Panc1 (cell line): ENCODE measurements around the gene RPP38. TPM values are rescaled to one million over a fixed set of nuclear protein-coding genes. Genes with fewer than 3 reads are reported as not detected.

Source experiments
- ATAC-seq: fragments of 200-7000 bp; cut with Tn5 transposase; 2 replicates; pipeline ENCODE4 v1.9.1; 2020; ENCODE audit warnings: mild to moderate bottlenecking, moderate library complexity
- BruUV-seq: library from RNA; stranded (reverse); fragments of 400-500 nt; replicated peaks from 2 replicates; lab custom pipeline; 2021; lab: Mats Ljungman, UMichigan
- CTCF ChIA-PET: fragments of 300-600 bp; sonication (Branson Sonifier 250); formaldehyde crosslinking; loops from one replicate; lab custom pipeline; 2022; ENCODE audit warnings: antibody characterized with exemption; lab: Charles Lee
- POLR2A ChIA-PET: fragments of 300-600 bp; sonication (Branson Sonifier 250); formaldehyde crosslinking; loops from one replicate; lab custom pipeline; 2022; ENCODE audit warnings: antibody characterized with exemption; lab: Charles Lee
- DNase-seq: peaks from one replicate; pipeline ENCODE4 v3.0.0-alpha.2; 2010; ENCODE audit warnings: low read depth, low spot score
- H3K27ac ChIP-seq: 2 replicates; pipeline ENCODE4 v1.5.1; 2011; ENCODE audit warnings: mild to moderate bottlenecking, low read length, inconsistent platforms
- H3K27me3 ChIP-seq: fragments of 200-500 bp; sonication (Bioruptor generic); 2 replicates; pipeline ENCODE4 v1.6.0; 2014; ENCODE audit warnings: low read length, inconsistent platforms; ENCODE audit not compliant: control insufficient read depth, insufficient read depth
- H3K36me3 ChIP-seq: fragments of 200-500 bp; sonication (Bioruptor generic); 2 replicates; pipeline ENCODE4 v1.5.1; 2014; ENCODE audit warnings: inconsistent platforms, mild to moderate bottlenecking, low read length, moderate library complexity; ENCODE audit not compliant: control insufficient read depth, insufficient read depth
- H3K4me1 ChIP-seq: 2 replicates; pipeline ENCODE4 v1.5.1; 2011; ENCODE audit warnings: inconsistent platforms, mild to moderate bottlenecking, low read length, moderate library complexity; ENCODE audit not compliant: control insufficient read depth, insufficient read depth
- H3K4me3 ChIP-seq, 2 experiments: 2 replicates each; pipeline ENCODE4 v1.5.1; 2011 to 2012; ENCODE audit warnings: low read depth in 2 of 2, low read length in 2 of 2, mild to moderate bottlenecking in 2 of 2, inconsistent platforms in 1 of 2, moderate library complexity in 1 of 2
- H3K9me3 ChIP-seq: fragments of 200-500 bp; sonication (Bioruptor generic); 2 replicates; pipeline ENCODE4 v1.5.1; 2014; ENCODE audit warnings: low read depth, mild to moderate bottlenecking, inconsistent platforms, low read length, moderate library complexity; ENCODE audit not compliant: control insufficient read depth, insufficient read depth
- POLR2AphosphoS5 ChIP-seq: IDR thresholded peaks from 2 replicates; pipeline ENCODE4 v1.6.1; 2012; ENCODE audit warnings: mild to moderate bottlenecking, low read depth, low read length, moderate library complexity
- REST ChIP-seq, 2 experiments: IDR thresholded peaks; 2 replicates each; pipeline ENCODE4 v1.6.1; 2011 to 2012; ENCODE audit warnings: low read depth in 2 of 2, control low read depth in 1 of 2, low read length in 1 of 2, mild to moderate bottlenecking in 1 of 2, moderate library complexity in 1 of 2; ENCODE audit not compliant: insufficient read depth in 1 of 2
- SIN3A ChIP-seq: IDR thresholded peaks from 2 replicates; pipeline ENCODE4 v1.6.1; 2012; ENCODE audit warnings: low read depth, mild to moderate bottlenecking, low read length, moderate library complexity, borderline replicate concordance; ENCODE audit not compliant: insufficient read depth
- TCF7L2 ChIP-seq: IDR thresholded peaks from 2 replicates; pipeline ENCODE4 v1.6.1; 2011; ENCODE audit warnings: mild to moderate bottlenecking, low read depth, low read length, inconsistent platforms
- in situ Hi-C: cut with HindIII; loops from 2 replicates; pipeline ENCODE4 v1.10.0; 2016; ENCODE audit warnings: low sequenced_read_pairs, low pct_unique_long_range_greater_than_20kb
- intact Hi-C: fragments of 100-400 bp; cut with micrococcal nuclease; formaldehyde crosslinking; loops from one replicate; pipeline ENCODE4 v1.10.0; 2022; ENCODE audit not compliant: unreplicated experiment
- total RNA-seq: library from RNA; stranded (reverse); gene quantifications from one replicate; pipeline ENCODE4 v1.2.1, GENCODE V29; 2021; ENCODE audit not compliant: unreplicated experiment
- TF ChIP-seq, protein P1 (sequence below): fragments of 450-650 bp; IDR thresholded peaks from 2 replicates; pipeline ENCODE4 v1.5.1; 2017; ENCODE audit warnings: mild to moderate bottlenecking

RPP38 gene
- total RNA-seq, 1 experiment from 2014 or later, result 19.9 TPM

DNA sequence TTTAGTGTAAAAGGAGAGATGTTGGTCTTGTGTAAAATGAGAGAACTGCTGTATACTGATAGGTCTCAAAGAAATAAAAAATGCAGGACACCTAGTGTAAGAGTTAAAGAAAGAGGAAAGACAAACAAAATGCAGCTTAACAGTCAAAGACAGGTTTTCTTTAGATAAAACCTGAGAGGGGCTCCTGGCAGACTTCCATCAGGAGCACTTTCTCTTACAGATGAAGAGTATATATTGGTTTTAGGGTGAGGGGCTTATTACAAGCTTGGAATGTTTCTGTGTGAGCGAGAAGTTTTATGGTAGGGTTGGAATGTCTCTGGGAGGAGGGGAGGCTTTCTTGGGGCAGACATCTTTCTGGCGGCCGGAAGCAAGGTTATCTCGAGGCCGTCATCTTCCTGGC lies 24.8 kb upstream of the RPP38 start:
- no TSS peak for BruUV-seq
- intact Hi-C loops (no loop called here), in situ Hi-C loops (no loop called here)
- TF ChIP-seq REST (IDR thresholded peaks at IDR 0.05; ENCODE audit: insufficient read depth in 1 of 2, low read depth in 2 of 2, low read length in 1 of 2) (no peak), SIN3A (no peak), TCF7L2 (no peak), POLR2AphosphoS5 (no peak)
- TF ChIP-seq, protein P1, sequence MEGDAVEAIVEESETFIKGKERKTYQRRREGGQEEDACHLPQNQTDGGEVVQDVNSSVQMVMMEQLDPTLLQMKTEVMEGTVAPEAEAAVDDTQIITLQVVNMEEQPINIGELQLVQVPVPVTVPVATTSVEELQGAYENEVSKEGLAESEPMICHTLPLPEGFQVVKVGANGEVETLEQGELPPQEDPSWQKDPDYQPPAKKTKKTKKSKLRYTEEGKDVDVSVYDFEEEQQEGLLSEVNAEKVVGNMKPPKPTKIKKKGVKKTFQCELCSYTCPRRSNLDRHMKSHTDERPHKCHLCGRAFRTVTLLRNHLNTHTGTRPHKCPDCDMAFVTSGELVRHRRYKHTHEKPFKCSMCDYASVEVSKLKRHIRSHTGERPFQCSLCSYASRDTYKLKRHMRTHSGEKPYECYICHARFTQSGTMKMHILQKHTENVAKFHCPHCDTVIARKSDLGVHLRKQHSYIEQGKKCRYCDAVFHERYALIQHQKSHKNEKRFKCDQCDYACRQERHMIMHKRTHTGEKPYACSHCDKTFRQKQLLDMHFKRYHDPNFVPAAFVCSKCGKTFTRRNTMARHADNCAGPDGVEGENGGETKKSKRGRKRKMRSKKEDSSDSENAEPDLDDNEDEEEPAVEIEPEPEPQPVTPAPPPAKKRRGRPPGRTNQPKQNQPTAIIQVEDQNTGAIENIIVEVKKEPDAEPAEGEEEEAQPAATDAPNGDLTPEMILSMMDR, result no peak
- no peak overlapping the region for H3K27ac ChIP-seq
- 0 out of 2 replicates have a peak, but pooled peaks cover 3% of the 10 kb centered on the region for H3K9me3 ChIP-seq
- H3K36me3 ChIP-seq, result no peaks in the 10 kb centered on the region
- CTCF ChIA-PET, result no interaction called here
- no peaks in the 10 kb centered on the region for H3K27me3 ChIP-seq
- H3K4me3 ChIP-seq, result no peak overlapping the region
- DNase-seq, result no peak
- ATAC-seq, result no peak
- H3K4me1 ChIP-seq, result no peaks in the 10 kb centered on the region
- POLR2A ChIA-PET, result no interaction called here

GRCh38 chr10:15075421-15075820 lies 21.7 kb upstream of the RPP38 start:
- Histone ChIP-seq H3K27me3 (no peaks in the 10 kb centered on the region), H3K4me3 (no peak overlapping the region), H3K27ac (no peak overlapping the region), H3K36me3 (no peaks in the 10 kb centered on the region), H3K9me3 (0 out of 2 replicates have a peak, but pooled peaks cover 3% of the 10 kb centered on the region), H3K4me1 (no peaks in the 10 kb centered on the region)
- DNase-seq, result no peak
- in situ Hi-C loops (no loop called here), intact Hi-C loops (no loop called here)
- CTCF ChIA-PET, result no interaction called here
- TF ChIP-seq, protein P1, result no peak
- no peak for TF ChIP-seq POLR2AphosphoS5
- no peak for TF ChIP-seq SIN3A
- TF ChIP-seq REST (IDR thresholded peaks at IDR 0.05; ENCODE audit: insufficient read depth in 1 of 2, low read depth in 2 of 2, low read length in 1 of 2), result no peak
- no peak for TF ChIP-seq TCF7L2
- BruUV-seq, result no TSS peak
- ATAC-seq, result no peak
- POLR2A ChIA-PET, result no interaction called here
